HEK293T (cell line): Measurements from ENCODE around the gene OR6C1.
"Not testable (repeated sequence)": the region's sequence is repeated elsewhere in the genome, so short reads cannot be mapped to it uniquely, and the experiment has no call there.

Experiments used
- CTCF ChIA-PET: fragments of 350-600 bp; formaldehyde crosslinking; extraction: SDS; loops from one replicate; lab custom pipeline; 2021; ENCODE audit warnings: antibody characterized with exemption, inconsistent platforms; lab: Yijun Ruan, JAX
- POLR2A ChIA-PET: fragments of 350-600 bp; formaldehyde crosslinking; extraction: SDS; loops from one replicate; lab custom pipeline; 2020; ENCODE audit warnings: antibody characterized with exemption, inconsistent platforms; lab: Yijun Ruan, JAX
- DNase-seq: peaks from one replicate; pipeline ENCODE4 v3.0.0; 2012; ENCODE audit warnings: mixed read lengths; ENCODE audit errors: extremely low spot score
- ARNT ChIP-seq: fragments of 450-650 bp; IDR thresholded peaks from 2 replicates; pipeline ENCODE4 v1.6.1; 2017; ENCODE audit warnings: mild to moderate bottlenecking
- BHLHE40 ChIP-seq: fragments of 450-650 bp; IDR thresholded peaks from 2 replicates; pipeline ENCODE4 v1.6.1; 2016; ENCODE audit warnings: mild to moderate bottlenecking, moderate library complexity, borderline replicate concordance
- CTBP1 ChIP-seq: fragments of 450-650 bp; IDR thresholded peaks from 2 replicates; pipeline ENCODE4 v1.6.1; 2016; ENCODE audit warnings: borderline replicate concordance
- ELF4 ChIP-seq: fragments of 450-650 bp; IDR thresholded peaks from 2 replicates; pipeline ENCODE4 v1.6.1; 2017; ENCODE audit warnings: antibody characterized with exemption
- FOXA1 ChIP-seq: fragments of 450-650 bp; IDR thresholded peaks from 2 replicates; pipeline ENCODE4 v1.6.1; 2016; ENCODE audit warnings: mild to moderate bottlenecking
- FOXK2 ChIP-seq: fragments of 450-650 bp; IDR thresholded peaks from 2 replicates; pipeline ENCODE4 v1.6.1; 2016; ENCODE audit warnings: mild to moderate bottlenecking
- FOXM1 ChIP-seq: fragments of 450-650 bp; IDR thresholded peaks from 2 replicates; pipeline ENCODE4 v1.6.1; 2017; ENCODE audit warnings: mild to moderate bottlenecking, borderline replicate concordance
- HDGF ChIP-seq: fragments of 450-650 bp; IDR thresholded peaks from 2 replicates; pipeline ENCODE4 v1.6.1; 2017; ENCODE audit warnings: antibody characterized with exemption, borderline replicate concordance
- L3MBTL2 ChIP-seq: fragments of 450-650 bp; conservative IDR thresholded peaks from 2 replicates; pipeline ENCODE4 v1.6.1; 2016; ENCODE audit warnings: mild to moderate bottlenecking
- LEF1 ChIP-seq: fragments of 450-650 bp; IDR thresholded peaks from 2 replicates; pipeline ENCODE4 v1.6.1; 2017; ENCODE audit warnings: mild to moderate bottlenecking, borderline replicate concordance
- NFRKB ChIP-seq: fragments of 450-650 bp; IDR thresholded peaks from 2 replicates; pipeline ENCODE4 v1.6.1; 2016; ENCODE audit warnings: mild to moderate bottlenecking, moderate library complexity
- SP1 ChIP-seq: fragments of 450-650 bp; IDR thresholded peaks from 2 replicates; pipeline ENCODE4 v1.6.1; 2017
- SUZ12 ChIP-seq: fragments of 450-650 bp; IDR thresholded peaks from 2 replicates; pipeline ENCODE4 v1.6.1; 2016; ENCODE audit warnings: mild to moderate bottlenecking
- TARDBP ChIP-seq: fragments of 450-650 bp; IDR thresholded peaks from 2 replicates; pipeline ENCODE4 v1.6.1; 2016
- ZNF384 ChIP-seq: fragments of 450-650 bp; IDR thresholded peaks from 2 replicates; pipeline ENCODE4 v1.6.1; 2016
- TF ChIP-seq, protein P1 (sequence below): fragments of 450-650 bp; IDR thresholded peaks from 2 replicates; pipeline ENCODE4 v1.6.1; 2016

The OR6C1 gene

GRCh38 chr12:55314043-55314442 is at the start of gene OR6C1:
Gene OR6C1 (plus strand): TSS chr12:55314343. CDS start chr12:55320600, 6,257 bp downstream.
- CTCF ChIA-PET: no interaction called here
- DNase-seq: no peak
- POLR2A ChIA-PET: no interaction called here
- TF ChIP-seq FOXK2: no peak
- no peak for TF ChIP-seq NFRKB

DNA sequence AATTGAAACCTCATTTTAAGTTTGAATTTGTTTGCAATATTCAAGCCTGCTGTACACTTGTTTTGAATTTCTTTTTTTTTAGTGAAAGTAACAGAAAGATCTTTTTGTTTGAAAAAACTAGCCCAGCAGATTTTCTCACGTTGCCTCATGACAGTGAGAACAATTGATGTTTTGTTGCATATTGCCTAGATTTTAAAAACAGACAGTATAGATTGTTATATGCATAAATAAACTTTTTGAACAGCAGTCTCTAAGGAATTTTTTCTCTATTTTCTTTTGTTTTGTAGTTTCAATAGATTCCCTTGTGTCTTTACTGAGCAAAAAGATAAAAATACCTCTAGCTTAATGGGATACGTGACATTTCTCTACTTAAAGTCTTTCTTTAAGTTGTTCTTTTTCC is 33.2 kb upstream of the OR6C1 start:
- TF ChIP-seq ZNF384: no peak
- no peak for TF ChIP-seq L3MBTL2
- no peak for TF ChIP-seq SUZ12
- TF ChIP-seq FOXM1: no peak
- POLR2A ChIA-PET: no interaction called here
- no peak for DNase-seq
- CTCF ChIA-PET: no interaction called here

DNA sequence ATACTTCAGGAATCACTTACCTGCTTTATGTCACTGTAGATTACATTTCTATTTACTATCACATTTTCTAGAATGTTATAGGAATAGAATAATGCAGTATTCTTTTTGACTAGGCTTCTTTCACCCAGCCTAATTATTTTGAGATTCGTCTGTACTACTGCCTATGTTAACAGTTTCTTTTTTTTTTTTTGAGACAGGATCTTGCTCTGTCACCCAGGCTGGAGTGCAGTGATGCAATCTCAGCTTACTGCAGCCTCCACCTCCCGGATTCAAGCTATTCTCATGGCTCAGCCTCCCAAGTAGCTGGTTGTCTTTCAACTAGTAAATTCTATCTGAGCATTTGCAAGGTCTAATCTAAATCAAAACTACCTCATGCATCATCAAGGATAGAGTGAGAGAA is 24.1 kb upstream of the OR6C1 start:
- ChIA-PET CTCF (no interaction called here), POLR2A (no interaction called here)
- DNase-seq: no peak
- TF ChIP-seq FOXM1 (no peak), NFRKB (no peak), ELF4 (no peak), BHLHE40 (no peak), SUZ12 (no peak), LEF1 (no peak), FOXK2 (no peak), L3MBTL2 (no peak), FOXA1 (no peak), CTBP1 (no peak), ARNT (no peak)
- TF ChIP-seq, protein P1, sequence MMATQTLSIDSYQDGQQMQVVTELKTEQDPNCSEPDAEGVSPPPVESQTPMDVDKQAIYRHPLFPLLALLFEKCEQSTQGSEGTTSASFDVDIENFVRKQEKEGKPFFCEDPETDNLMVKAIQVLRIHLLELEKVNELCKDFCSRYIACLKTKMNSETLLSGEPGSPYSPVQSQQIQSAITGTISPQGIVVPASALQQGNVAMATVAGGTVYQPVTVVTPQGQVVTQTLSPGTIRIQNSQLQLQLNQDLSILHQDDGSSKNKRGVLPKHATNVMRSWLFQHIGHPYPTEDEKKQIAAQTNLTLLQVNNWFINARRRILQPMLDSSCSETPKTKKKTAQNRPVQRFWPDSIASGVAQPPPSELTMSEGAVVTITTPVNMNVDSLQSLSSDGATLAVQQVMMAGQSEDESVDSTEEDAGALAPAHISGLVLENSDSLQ: no peak

DNA sequence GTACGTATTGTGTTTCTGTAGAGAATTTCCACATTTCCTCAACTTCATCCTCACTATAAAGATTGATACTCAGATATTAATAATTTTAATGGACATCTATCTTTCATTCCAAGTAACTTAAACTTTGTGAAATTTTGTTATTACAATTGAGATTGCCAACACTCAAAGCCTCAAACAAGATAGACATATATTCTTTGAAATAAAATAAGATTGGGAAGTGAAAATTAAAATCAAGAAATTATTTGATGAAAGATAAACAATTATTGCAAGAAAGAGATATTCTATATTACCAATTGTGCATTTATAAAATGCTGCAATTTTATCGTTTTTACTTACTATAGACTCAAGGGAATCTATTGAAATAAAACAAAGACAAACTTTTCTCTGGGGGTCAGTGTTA is 17.7 kb upstream of the OR6C1 start, which contains the start of gene OR6C6:
Gene OR6C6 (minus strand): TSS at position 101 of the 400 bp plus-strand sequence. CDS start 1,337 bp downstream, outside the sequence.
- TF ChIP-seq BHLHE40 (no peak), ELF4 (no peak), NFRKB (no peak), CTBP1 (no peak), FOXM1 (no peak), SP1 (no peak), ARNT (no peak), LEF1 (no peak), ZNF384 (no peak), HDGF (no peak), SUZ12 (no peak)
- TF ChIP-seq, protein P1: no peak
- ChIA-PET CTCF (no interaction called here), POLR2A (no interaction called here)
- no peak for DNase-seq

DNA sequence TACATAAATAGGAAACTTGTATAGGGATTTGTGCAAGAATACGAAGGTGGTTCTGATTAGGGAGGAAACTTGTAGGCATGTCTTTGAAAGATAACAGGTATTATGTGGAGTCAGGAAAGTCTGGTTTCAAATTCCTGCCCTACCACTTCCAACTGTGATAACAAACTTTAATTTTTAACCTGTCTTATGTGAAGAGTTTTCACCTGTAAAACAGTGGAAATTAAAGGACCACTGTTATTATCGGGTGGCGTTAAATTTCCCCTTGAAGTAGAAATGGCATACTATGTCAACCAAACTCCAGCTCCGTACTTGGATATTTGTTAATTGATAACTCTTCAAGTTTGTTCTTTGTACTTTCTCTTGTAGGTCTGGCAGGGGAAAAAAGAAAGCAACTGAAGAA is 6.1 kb downstream of the OR6C1 start:
- POLR2A ChIA-PET: no interaction called here
- TF ChIP-seq CTBP1 (no peak), ZNF384 (no peak), FOXK2 (no peak), FOXA1 (no peak), TARDBP (no peak), ELF4 (no peak), LEF1 (no peak), HDGF (no peak), NFRKB (no peak), FOXM1 (no peak), BHLHE40 (no peak), L3MBTL2 (no peak), ARNT (no peak), SP1 (no peak), SUZ12 (no peak)
- TF ChIP-seq, protein P1: no peak
- no peak for DNase-seq
- CTCF ChIA-PET: no interaction called here

GRCh38 chr12:55325801-55326200 is 11.7 kb downstream of the OR6C1 start:
- CTCF ChIA-PET, DNase-seq, POLR2A ChIA-PET: not testable (repeated sequence)

DNA sequence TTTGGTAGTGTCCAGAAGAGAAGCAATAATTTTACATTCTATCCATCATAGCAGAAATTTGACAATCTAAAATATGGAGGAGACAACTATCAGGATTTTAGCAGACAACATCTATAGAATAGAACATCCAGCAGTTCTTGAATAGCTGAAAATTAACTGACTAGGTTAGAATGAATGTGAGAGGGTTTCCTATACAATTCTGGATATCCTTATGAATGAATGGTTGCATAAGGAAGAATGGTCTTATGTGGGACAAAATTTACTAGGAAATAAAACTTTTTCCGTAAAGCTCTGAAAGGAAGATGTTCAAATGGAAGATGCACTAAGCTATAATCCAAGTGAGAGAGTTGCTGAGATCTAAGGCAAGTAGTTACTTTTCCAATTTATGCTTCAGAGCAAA is 16.3 kb downstream of the OR6C1 start, which contains the start of gene OR6C3:
Gene OR6C3 (plus strand): TSS at position 301 of the 400 bp plus-strand sequence. CDS start 955 bp downstream, outside the sequence.
- ChIA-PET CTCF (no interaction called here), POLR2A (no interaction called here)
- TF ChIP-seq SUZ12 (no peak), LEF1 (no peak), BHLHE40 (no peak), FOXA1 (no peak), ZNF384 (no peak), FOXM1 (no peak), SP1 (no peak), ELF4 (no peak), TARDBP (no peak), L3MBTL2 (no peak), ARNT (no peak)
- no peak for DNase-seq
